ENCODE measurements around the gene POU2F3. TPM values are rescaled to one million over a fixed set of nuclear protein-coding genes. Genes with fewer than 3 reads are reported as not detected.

POU2F3 gene
- total and polyA plus RNA-seq, 2 of the 13 experiments (the other 11 are each of a cell fraction or from before 2014, with no cell fraction given): not detected

DNA sequence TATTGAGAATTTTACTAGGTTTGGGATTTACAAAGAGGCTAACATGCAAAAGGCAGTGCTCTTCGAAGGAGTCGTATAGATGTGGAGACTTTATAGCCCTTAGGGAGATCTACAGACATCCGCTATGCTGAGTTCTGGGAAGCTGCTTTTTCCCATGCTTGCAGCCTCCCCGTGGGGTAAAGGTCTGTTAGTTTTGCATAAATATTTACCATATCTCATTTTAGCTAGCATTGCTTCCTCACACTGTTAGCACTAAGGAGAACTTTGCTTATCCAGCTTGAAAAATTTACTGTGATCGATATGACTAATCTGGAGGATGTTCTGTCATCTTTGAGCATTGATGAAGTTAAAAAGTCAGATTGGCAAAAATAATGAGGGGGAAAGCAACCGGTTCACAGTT is 114.8 kb downstream of the POU2F3 start (continued):
- TF ChIP-seq ZBTB14 (CRISPR knock-in tag; IDR thresholded peaks at IDR 0.05): no peak
- TF ChIP-seq ZNF574 (CRISPR knock-in tag; IDR thresholded peaks at IDR 0.05): no peak
- no peak for TF ChIP-seq SNAPC2 (CRISPR knock-in tag; IDR thresholded peaks at IDR 0.05)
- TF ChIP-seq ZNF788 (CRISPR knock-in tag; IDR thresholded peaks at IDR 0.05; ENCODE audit: borderline replicate concordance): no peak
- no peak for TF ChIP-seq GATAD1 (CRISPR knock-in tag; IDR thresholded peaks at IDR 0.05)
- TF ChIP-seq SALL2 (CRISPR knock-in tag; IDR thresholded peaks at IDR 0.05): no peak
- no peak for TF ChIP-seq CCDC6 (CRISPR knock-in tag; IDR thresholded peaks at IDR 0.05)
- no peak for TF ChIP-seq KLF12 (CRISPR knock-in tag; IDR thresholded peaks at IDR 0.05; ENCODE audit: borderline replicate concordance)
- no peak for TF ChIP-seq CENPBD1 (CRISPR knock-in tag; IDR thresholded peaks at IDR 0.05; ENCODE audit: borderline replicate concordance, low read depth)
- TF ChIP-seq IKZF1 (IDR thresholded peaks at IDR 0.05): no peak
- no peak for TF ChIP-seq TBX2 (CRISPR knock-in tag; IDR thresholded peaks at IDR 0.05; ENCODE audit: borderline replicate concordance)
- TF ChIP-seq ZBTB33 (CRISPR knock-in tag; IDR thresholded peaks at IDR 0.05): peak; percentile 66
- TF ChIP-seq, protein P1, sequence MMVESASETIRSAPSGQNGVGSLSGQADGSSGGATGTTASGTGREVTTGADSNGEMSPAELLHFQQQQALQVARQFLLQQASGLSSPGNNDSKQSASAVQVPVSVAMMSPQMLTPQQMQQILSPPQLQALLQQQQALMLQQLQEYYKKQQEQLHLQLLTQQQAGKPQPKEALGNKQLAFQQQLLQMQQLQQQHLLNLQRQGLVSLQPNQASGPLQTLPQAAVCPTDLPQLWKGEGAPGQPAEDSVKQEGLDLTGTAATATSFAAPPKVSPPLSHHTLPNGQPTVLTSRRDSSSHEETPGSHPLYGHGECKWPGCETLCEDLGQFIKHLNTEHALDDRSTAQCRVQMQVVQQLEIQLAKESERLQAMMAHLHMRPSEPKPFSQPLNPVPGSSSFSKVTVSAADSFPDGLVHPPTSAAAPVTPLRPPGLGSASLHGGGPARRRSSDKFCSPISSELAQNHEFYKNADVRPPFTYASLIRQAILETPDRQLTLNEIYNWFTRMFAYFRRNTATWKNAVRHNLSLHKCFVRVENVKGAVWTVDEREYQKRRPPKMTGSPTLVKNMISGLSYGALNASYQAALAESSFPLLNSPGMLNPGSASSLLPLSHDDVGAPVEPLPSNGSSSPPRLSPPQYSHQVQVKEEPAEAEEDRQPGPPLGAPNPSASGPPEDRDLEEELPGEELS (CRISPR knock-in tag; IDR thresholded peaks at IDR 0.05): peak; percentile 56
- no peak for TF ChIP-seq PCBP2 (optimal IDR thresholded peaks at IDR 0.05; ENCODE audit: low read depth, low read length, poor library complexity, severe bottlenecking)
- TF ChIP-seq FOXP1 (IDR thresholded peaks at IDR 0.05): no peak
- TF ChIP-seq FOXP1 (CRISPR knock-in tag; IDR thresholded peaks at IDR 0.05): peak; percentile 52; the same call in 1 of the 2 replicates
- TF ChIP-seq, protein P2, sequence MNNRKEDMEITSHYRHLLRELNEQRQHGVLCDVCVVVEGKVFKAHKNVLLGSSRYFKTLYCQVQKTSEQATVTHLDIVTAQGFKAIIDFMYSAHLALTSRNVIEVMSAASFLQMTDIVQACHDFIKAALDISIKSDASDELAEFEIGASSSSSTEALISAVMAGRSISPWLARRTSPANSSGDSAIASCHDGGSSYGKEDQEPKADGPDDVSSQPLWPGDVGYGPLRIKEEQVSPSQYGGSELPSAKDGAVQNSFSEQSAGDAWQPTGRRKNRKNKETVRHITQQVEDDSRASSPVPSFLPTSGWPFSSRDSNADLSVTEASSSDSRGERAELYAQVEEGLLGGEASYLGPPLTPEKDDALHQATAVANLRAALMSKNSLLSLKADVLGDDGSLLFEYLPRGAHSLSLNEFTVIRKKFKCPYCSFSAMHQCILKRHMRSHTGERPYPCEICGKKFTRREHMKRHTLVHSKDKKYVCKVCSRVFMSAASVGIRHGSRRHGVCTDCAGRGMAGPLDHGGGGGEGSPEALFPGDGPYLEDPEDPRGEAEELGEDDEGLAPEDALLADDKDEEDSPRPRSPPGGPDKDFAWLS (CRISPR knock-in tag; IDR thresholded peaks at IDR 0.05; ENCODE audit: borderline replicate concordance): no peak
- no peak for TF ChIP-seq ZBTB49 (CRISPR knock-in tag; IDR thresholded peaks at IDR 0.05; ENCODE audit: borderline replicate concordance)
